NAMALWA (cell line): ENCODE data around the gene TTYH3.

Source experiments
- DNase-seq: peaks from one replicate; pipeline ENCODE4 v3.0.0-alpha.2; 2015; ENCODE audit warnings: low spot score

Gene TTYH3

GRCh38 chr7:2708547-2709310 lies 76.9 kb downstream of the TTYH3 start:
- DNase-seq: no peak

- peak; percentile 89 for DNase-seq
Observed at GRCh38 chr7:2709553-2710285, 77.9 kb downstream of the TTYH3 start.

- peak; percentile 85 for DNase-seq
Observed at GRCh38 chr7:2710286-2710655, 78.5 kb downstream of the TTYH3 start.

GRCh38 chr7:2710901-2711551 lies 79.2 kb downstream of the TTYH3 start:
- DNase-seq: peak; percentile 92

- DNase-seq: no peak
Observed at GRCh38 chr7:2711895-2712675, 80.3 kb downstream of the TTYH3 start.

- no peak for DNase-seq
Observed at GRCh38 chr7:2713370-2713769, 81.6 kb downstream of the TTYH3 start.

- no peak for DNase-seq
Observed at GRCh38 chr7:2713978-2714377, 82.2 kb downstream of the TTYH3 start.
